Activated T-cell treated with anti-CD3 and anti-CD28 coated beads for 48 hours (primary cell): ENCODE data around the gene HOXB5.
A peak's percentile ranks its signal among the peaks of the same experiment; 100 is the strongest.

ENCODE experiments used
- DNase-seq: peaks from one replicate; pipeline ENCODE4 v3.0.0-alpha.2; 2020; ENCODE audit warnings: low read depth

Gene HOXB5

DNA sequence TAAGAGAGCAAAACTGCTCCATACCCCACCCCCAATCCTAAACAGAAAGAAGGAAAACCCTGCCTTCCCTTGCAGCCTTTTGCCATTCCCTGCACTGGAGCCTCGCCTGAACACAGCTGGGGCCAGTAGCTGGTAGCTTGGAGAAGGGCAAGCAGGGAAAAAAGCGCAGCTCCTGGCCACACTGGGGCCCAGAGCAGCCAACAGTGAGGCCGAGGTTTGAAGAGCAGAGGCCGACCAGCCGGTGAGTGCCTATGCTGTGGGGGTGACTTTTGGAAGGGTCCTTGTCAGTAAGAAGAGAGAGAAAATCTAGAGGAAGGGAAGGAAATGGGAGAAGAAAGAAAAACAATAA lies 35.8 kb upstream of the HOXB5 start:
- no peak for DNase-seq

- DNase-seq = no peak
Observed at GRCh38 chr17:48628649-48629410, 35.3 kb upstream of the HOXB5 start.

GRCh38 chr17:48627623-48628521 lies 34.3 kb upstream of the HOXB5 start:
- DNase-seq = no peak

DNA sequence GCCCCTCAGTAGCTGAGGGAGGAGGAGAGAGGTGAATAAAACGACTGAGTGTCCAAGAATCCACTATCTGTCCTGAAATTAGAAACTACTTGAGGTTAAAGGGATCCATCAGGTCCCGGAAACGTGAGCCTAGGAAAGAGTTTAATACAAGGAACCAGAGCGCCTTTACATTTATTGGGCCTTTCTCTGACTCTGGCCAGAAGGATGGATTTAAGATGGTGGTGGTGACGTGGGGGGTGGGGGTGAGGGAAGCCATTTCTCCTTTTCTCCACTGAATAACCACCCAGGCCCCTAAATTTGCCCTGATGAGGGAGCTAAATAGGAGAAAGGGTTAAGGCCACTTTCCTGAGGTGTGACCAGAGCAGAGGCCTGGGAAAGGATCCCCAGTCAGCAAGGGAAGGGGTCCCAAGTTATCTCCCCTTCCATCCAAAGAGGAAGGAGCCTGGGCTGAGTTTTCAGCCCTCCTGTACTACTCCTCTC lies 33.6 kb upstream of the HOXB5 start:
- DNase-seq = no peak

GRCh38 chr17:48626245-48627117 lies 32.9 kb upstream of the HOXB5 start, which contains the start of gene HOXB9:
Gene HOXB9, minus strand, starts transcription at chr17:48626358. Its CDS starts 89 bp downstream, at chr17:48626269.
- no peak for DNase-seq

DNA sequence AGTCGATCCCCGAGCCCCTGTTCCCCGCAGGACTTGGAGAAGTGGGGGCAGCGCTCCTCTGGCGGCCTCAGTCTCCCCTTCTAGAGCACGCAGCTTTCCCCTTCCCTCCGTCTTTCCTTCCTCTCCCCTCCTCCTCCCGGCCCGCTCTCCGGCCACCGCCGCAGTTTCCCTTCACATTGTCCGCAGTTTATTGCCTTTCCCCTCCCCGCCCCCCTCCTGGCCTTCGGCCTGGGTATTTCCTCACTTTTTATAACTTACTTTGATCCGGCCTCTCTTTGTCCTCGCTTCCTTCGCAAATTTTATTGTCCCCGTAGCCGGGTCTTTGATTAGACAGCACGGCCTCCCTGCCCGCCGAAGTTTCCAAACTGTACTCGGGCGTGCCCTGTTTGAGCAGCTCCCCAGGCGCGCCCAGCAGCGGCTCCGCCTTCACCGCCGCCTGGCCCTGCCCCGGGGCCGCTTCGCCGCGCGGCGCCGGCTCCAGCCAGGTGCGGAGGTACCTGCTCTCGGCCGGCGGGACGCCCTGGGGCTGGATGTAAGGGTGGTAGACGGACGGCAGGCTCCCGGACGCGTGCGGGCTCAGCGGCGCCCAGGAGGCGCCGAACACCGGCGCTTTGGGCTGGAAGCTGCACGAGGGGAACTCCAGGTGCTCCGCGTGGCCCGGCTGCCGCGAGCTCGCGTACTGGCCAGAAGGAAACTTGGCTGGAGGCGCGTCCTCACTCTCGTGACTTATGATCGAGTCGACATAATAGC lies 32.1 kb upstream of the HOXB5 start:
- DNase-seq = no peak

- DNase-seq = no peak
Observed at GRCh38 chr17:48624544-48625494, 31.2 kb upstream of the HOXB5 start.

GRCh38 chr17:48624118-48624517 lies 30.5 kb upstream of the HOXB5 start:
- no peak for DNase-seq

DNA sequence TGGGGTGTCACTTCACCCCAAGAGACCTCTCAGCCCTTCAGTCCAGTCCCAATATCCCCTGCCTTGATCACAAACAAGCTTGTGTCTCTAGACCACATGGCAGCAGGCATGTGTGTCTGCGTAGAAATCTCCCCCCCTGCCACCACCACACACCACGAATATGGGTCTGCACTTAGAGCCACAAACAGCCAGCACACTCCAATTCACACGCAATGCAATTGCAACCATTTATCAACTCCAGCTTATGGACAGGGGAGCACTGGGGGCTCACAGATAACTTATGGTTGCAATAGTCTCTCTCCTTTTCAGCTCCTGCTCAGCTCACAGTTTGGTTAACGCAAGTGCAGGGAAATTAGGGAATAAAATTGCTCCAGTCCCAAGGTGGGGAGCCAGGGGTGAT lies 30.0 kb upstream of the HOXB5 start:
- no peak for DNase-seq

- no peak for DNase-seq
Observed at GRCh38 chr17:48622857-48623256, 29.3 kb upstream of the HOXB5 start.

DNA sequence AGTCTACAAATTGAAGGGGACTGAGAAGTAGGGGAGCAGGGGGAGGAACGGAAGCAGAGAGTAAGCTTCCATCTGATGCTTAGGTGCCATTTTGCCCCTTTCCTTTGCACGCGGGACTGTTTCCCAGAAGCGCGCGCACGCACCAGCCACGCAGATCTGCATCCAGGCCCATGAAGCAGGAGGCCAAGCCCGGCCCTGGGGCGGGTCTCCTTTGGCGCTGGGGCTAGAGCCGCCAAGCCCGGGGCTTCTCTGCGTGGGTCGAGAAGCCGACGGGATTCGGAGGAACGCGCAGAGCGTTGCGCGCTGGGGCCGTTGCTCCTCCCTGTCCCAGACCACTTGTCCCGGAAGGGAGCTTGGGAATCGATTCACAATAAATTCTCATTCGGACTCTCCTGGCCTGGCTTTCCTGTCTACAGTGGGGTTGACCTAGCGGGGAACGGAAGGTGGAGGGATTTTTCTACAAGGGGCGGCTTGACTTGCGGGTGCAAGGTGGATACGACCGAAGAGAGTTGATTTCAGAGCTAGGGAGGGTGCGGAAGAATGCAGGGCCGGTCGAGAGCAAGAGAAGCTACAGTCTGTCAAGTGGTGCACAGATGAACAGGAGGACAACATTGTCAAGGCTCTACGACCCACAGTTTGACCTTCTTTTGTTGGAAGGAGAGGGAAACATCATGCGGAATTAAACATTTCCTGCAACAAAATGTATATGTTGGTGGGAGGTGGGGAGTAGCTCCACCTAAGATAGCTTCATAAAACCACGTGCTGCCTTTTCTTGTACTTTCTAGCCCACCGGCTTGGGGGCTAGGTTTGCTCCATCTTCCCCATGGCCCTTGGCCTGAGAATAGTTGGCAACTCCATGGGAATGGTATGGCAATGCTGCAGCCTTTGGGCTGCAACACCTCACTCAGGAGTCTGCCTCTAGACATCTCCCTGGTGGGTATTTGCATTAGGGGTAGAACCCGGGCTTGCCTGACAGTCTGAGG lies 28.1 kb upstream of the HOXB5 start:
- DNase-seq = no peak

DNA sequence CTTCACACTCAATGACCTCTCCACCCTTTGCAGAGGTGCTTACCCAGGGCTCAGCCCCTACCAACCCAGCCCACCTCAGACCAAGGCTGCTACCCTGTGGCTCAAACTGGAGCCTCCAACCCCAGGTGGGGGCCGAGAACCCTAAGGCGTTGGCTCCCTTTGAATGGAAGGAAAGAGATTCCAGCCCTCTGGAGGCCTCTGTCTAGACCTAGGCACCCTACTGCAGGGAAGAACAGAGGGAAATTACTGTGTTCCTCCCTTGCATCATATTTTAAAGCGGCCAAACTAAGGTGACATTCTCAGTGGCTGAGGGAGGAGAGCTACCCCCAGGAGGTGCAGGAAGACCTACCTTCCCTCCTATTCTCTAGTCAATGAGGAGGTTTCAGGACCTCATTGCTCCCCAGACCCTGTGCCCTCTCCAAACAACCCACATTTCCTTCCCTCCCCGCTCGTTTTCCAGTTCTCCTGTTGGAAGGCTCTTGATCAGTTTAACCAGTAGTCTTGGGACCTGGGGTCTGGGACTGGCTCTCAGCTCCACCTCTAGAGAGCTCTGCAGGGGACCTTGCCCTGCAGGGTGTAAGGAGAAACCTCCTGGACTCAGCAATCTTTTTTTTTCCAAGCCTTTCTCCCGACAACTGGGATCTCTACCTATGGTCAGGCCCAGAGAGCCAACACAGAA lies 27.0 kb upstream of the HOXB5 start:
- DNase-seq = no peak

DNA sequence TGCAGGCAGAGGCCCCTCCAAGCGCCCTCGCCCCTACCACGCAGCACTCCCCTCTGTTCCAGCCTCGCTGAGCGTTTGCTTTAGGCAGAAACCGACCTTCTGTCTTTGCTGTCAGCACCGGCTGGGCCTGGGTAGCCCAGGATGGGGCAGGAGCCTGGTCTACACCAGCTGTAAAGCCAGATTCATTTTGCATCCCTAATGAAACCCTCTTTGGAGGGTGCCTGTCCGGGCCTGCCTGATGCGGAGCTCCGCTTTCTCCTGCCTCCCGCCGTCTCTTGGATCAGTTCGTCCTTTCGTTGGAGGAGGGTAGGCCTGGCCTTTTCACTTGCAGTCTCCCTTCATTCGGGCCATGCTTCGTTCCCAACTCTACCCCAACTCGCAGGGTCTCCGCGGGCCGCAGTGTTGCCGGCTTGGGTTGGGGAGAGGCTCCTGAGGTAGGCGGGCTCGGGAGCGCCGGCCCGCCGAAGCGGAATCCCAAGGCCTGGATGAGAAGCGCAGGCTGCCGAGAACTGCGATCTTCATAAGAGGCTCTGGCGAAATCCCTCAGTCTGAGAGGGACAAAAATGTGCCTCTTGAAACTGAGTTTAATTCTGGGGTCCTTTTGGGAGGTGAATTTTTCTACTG lies 26.4 kb upstream of the HOXB5 start:
- no peak for DNase-seq

DNA sequence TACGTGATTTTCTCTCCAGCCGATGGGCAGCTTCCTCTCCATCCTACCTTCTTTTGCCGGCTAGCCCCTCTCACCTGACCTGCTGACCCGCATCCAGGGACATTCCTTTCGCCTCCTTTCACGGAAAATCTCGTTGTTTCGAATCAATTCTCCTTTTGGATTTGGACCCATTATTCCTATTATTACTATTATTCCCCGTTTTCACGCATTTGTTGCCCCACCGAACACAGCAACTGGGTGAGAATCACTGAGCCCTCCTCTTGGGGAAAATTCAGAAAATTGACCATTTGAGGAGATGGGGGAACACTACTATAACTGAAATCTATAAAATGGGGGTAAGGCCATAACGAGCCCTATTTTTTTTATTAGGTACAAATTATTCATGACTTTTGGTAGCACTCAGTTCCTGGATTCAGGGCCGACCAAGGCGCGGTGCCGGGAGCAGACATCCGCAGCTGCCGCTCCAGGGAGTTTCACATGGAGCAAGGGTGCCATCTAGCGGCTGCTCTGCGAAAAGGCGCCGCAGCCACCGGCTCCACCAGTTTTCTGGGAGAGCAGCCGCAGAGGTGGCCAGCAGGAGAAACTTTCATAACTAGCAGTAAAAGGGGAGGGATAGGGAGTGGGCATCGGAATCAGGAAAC lies 24.8 kb upstream of the HOXB5 start:
- DNase-seq = peak; percentile 78

GRCh38 chr17:48617471-48618255 lies 24.1 kb upstream of the HOXB5 start:
- DNase-seq = no peak

- no peak for DNase-seq
Observed at GRCh38 chr17:48616717-48617470, 23.3 kb upstream of the HOXB5 start.
